Fibroblast of villous mesenchyme (primary cell): Measurements from ENCODE around the gene ABHD6. TPM values are rescaled to one million over a fixed set of nuclear protein-coding genes. Genes with fewer than 3 reads are reported as not detected.

Experiments
- DNase-seq: peaks from one replicate; pipeline ENCODE4 v3.0.0-alpha.2; 2010; ENCODE audit warnings: low read depth
- H3K4me3 ChIP-seq: 2 replicates; pipeline ENCODE4 v1.5.1; 2011; ENCODE audit warnings: low read depth, mild to moderate bottlenecking, low read length
- CTCF ChIP-seq: IDR thresholded peaks from 2 replicates; pipeline ENCODE4 v1.5.1; 2012; ENCODE audit warnings: low read depth, mild to moderate bottlenecking, low read length; ENCODE audit not compliant: insufficient read depth
- total RNA-seq: library from RNA; depleted of rRNA; stranded (reverse); fragments of >200 nt; gene quantifications from 2 replicates; pipeline ENCODE4 v1.2.3, GENCODE V29; 2012

Gene ABHD6
- total RNA-seq, 1 donor: 9.9 TPM

DNA sequence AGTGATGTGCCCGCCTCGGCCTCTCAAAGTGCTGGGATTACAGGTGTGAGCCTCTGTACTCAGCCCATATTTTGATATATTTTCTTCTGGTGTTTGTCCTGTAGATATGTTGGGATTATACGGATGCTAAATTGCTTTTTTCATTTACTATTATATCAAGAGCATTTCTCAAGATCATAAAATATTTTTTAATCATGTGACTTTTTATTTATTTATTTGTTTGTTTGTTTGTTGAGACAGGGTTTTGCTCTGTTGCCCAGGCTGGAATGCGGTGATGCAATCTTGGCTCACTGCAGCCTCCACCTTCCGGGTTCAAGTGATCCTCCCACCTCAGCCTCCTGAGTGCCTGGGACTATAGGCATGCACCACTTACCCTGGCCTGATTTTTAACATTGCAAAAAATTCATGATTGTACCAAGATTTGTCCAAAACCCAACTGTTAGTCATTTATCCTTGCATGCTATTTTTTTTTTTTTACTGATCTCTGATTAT, 92.4 kb downstream of the ABHD6 start:
- H3K4me3 ChIP-seq: no peak overlapping the region
- no peak for TF ChIP-seq CTCF
- no peak for DNase-seq

- no peak for DNase-seq
- TF ChIP-seq CTCF: no peak
- H3K4me3 ChIP-seq: no peak overlapping the region
These were observed 94.1 kb downstream of the ABHD6 start for GRCh38 chr3:58331593-58332152.

DNA sequence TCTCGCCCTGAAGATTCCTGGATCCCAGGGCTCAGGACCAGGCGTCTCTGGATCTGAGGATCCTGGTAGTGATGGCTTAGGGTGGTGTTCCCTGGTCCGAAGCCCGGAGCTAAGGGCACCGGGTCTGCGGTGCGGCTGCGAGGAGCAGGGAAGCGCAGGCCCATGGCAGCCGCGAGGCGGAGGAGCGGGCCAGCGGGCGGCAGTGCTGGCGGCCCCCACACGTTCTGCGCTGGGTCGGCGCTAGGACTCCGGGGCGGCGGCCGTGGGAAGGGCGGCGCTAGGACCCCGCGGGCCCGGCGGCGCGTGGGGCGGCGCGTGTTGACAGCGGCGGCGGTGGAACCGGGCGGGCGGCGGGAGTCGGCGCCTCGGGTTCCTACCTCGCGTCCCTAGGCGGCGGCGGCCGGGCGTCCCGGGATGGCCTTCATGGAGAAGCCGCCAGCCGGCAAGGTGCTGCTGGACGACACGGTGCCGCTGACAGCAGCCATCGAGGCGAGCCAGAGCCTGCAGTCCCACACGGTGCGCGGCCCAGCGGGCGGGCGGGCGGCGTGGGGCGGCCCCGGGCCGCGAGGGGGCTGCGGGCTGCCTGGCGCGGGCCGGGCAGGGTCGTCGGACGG, 95.1 kb downstream of the ABHD6 start, which contains the start of gene PXK:
PXK (plus strand) TSS at position 318 of the 614 bp plus-strand sequence; CDS start at position 415, 97 bp downstream.
- peak within 1 kb of the TSS; percentile 90 for H3K4me3 ChIP-seq
- peak; percentile 21 for TF ChIP-seq CTCF
- DNase-seq: peak; percentile 79

GRCh38 chr3:58333206-58334012, 95.8 kb downstream of the ABHD6 start:
- TF ChIP-seq CTCF: no peak
- H3K4me3 ChIP-seq: peak overlapping the region; percentile 90
- DNase-seq: no peak

- DNase-seq: no peak
- peak overlapping the region; percentile 90 for H3K4me3 ChIP-seq
- no peak for TF ChIP-seq CTCF
These were observed 96.4 kb downstream of the ABHD6 start for GRCh38 chr3:58334013-58334321.

- peak overlapping the region; percentile 90 for H3K4me3 ChIP-seq
- no peak for DNase-seq
- TF ChIP-seq CTCF: no peak
These were observed 96.9 kb downstream of the ABHD6 start for GRCh38 chr3:58334506-58334884.
